Gastroesophageal sphincter (tissue), 4 donors: ENCODE measurements around the gene FAM131C. TPM values are rescaled to one million over a fixed set of nuclear protein-coding genes. Genes with fewer than 3 reads are reported as not detected.
"Not testable (repeated sequence)": the region's sequence is repeated elsewhere in the genome, so short reads cannot be mapped to it uniquely, and the experiment has no call there.

Source experiments
- ATAC-seq: fragments of 150-250 bp; one replicate; pipeline ENCODE4 v1.9.1; 2016; ENCODE audit warnings: mild to moderate bottlenecking, moderate library complexity
- H3K27ac ChIP-seq, 4 donors: fragments of 200-600 bp; sonication (generic) in 3 of 4; 1 replicate in 3 of 4; 2 replicates in 1 of 4; pipeline ENCODE4 v1.5.1; 2016 to 2019
- H3K27me3 ChIP-seq: fragments of 200-600 bp; sonication (generic); one replicate; pipeline ENCODE4 v1.5.1; 2019
- H3K36me3 ChIP-seq, 2 donors: fragments of 200-600 bp; sonication (generic); one replicate each; pipeline ENCODE4 v1.5.1; 2019; ENCODE audit warnings: control low read depth in 1 of 2
- H3K4me1 ChIP-seq, 3 donors: fragments of 200-600 bp; sonication (generic); 1 replicate in 2 of 3; 2 replicates in 1 of 3; pipeline ENCODE4 v1.5.1; 2016 to 2019; ENCODE audit warnings: control low read depth in 2 of 3
- H3K4me3 ChIP-seq, 2 donors: fragments of 200-600 bp; sonication (generic); one replicate each; pipeline ENCODE4 v1.5.1; 2019; ENCODE audit warnings: mild to moderate bottlenecking in 1 of 2, moderate library complexity in 1 of 2
- H3K9me3 ChIP-seq, 3 donors: fragments of 200-600 bp; sonication (generic); one replicate each; pipeline ENCODE4 v1.5.1; 2017 to 2019; ENCODE audit warnings: control low read depth in 2 of 3
- EP300 ChIP-seq: sonication (generic); formaldehyde crosslinking; IDR thresholded peaks from one replicate; pipeline ENCODE4 v1.6.1; 2017; ENCODE audit warnings: antibody characterized with exemption, mild to moderate bottlenecking
- POLR2A ChIP-seq, 2 donors: fragments of 450-650 bp; IDR thresholded peaks; one replicate each; pipeline ENCODE4 v1.6.1; 2017; ENCODE audit warnings: antibody characterized with exemption in 2 of 2, mild to moderate bottlenecking in 2 of 2, moderate library complexity in 1 of 2
- POLR2AphosphoS5 ChIP-seq: sonication (generic); formaldehyde crosslinking; IDR thresholded peaks from one replicate; pipeline ENCODE4 v1.6.1; 2017; ENCODE audit warnings: antibody characterized with exemption
- WGBS, 2 donors: methylation state at CpG; one replicate each; pipeline ENCODE4 v1.1.5; 2018; ENCODE audit warnings: low coverage in 1 of 2; 5-methylcytosine and 5-hydroxymethylcytosine counted together
- total RNA-seq, 4 donors: library from RNA; depleted of rRNA; stranded (reverse); fragments of >200 nt; gene quantifications; one replicate each; pipeline ENCODE4 v1.1.0, GENCODE V29; 2016
- TF ChIP-seq, protein P1 (sequence below), 4 experiments: fragments of 200-600 bp in 2 of 4; fragments of 450-650 bp in 2 of 4; sonication (generic) in 1 of 4; IDR thresholded peaks; one replicate each; pipeline ENCODE4 v1.5.1; 2017 to 2019; ENCODE audit warnings: antibody characterized with exemption in 4 of 4, mild to moderate bottlenecking in 2 of 4, moderate library complexity in 2 of 4

The FAM131C gene
- total RNA-seq, 4 donors from 2014 or later, result not detected

- H3K27ac ChIP-seq, result no peak overlapping the region
- H3K27me3 ChIP-seq, result no peaks in the 10 kb centered on the region
- no peak for ATAC-seq
- TF ChIP-seq POLR2AphosphoS5 (no peak), EP300 (no peak), POLR2A (IDR thresholded peaks at IDR 0.05) (no peak)
- TF ChIP-seq, protein P1, sequence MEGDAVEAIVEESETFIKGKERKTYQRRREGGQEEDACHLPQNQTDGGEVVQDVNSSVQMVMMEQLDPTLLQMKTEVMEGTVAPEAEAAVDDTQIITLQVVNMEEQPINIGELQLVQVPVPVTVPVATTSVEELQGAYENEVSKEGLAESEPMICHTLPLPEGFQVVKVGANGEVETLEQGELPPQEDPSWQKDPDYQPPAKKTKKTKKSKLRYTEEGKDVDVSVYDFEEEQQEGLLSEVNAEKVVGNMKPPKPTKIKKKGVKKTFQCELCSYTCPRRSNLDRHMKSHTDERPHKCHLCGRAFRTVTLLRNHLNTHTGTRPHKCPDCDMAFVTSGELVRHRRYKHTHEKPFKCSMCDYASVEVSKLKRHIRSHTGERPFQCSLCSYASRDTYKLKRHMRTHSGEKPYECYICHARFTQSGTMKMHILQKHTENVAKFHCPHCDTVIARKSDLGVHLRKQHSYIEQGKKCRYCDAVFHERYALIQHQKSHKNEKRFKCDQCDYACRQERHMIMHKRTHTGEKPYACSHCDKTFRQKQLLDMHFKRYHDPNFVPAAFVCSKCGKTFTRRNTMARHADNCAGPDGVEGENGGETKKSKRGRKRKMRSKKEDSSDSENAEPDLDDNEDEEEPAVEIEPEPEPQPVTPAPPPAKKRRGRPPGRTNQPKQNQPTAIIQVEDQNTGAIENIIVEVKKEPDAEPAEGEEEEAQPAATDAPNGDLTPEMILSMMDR (IDR thresholded peaks at IDR 0.05), result no peak
- no peaks in the 10 kb centered on the region for H3K36me3 ChIP-seq
- H3K9me3 ChIP-seq, result no peaks in the 10 kb centered on the region
- no CpG with 5 or more reads among the region's 4 CpGs for WGBS, 2 donors
- no peaks in the 10 kb centered on the region for H3K4me1 ChIP-seq
- H3K4me3 ChIP-seq, result no peak overlapping the region
Measured at GRCh38 chr1:16038620-16038912, 34.9 kb downstream of the FAM131C start.

DNA sequence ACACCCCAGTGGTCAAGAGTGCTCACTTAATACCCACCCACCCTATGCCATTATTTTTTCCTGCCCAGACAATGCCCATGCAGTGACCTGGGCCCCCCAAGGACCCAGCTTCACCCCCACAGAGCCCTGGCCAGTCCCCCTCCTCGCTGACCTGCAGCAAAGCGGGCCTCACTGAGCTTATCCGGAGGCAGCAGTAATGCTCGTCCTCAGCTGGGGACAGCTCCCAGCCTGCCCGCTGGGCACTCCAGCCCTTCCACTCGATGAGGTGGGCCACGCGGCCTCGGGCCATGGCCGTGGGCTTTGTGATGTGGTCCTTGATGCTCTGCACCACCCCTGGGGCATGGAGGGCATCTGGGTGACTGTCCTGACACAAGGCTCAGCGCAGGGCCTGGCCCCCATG is 37.0 kb downstream of the FAM131C start:
- not testable (repeated sequence) for ATAC-seq, H3K27ac ChIP-seq, H3K36me3 ChIP-seq, H3K27me3 ChIP-seq, H3K9me3 ChIP-seq, H3K4me3 ChIP-seq
- peaks cover 0 to 15% (median 6%) of the 10 kb centered on the region in 3 donors for H3K4me1 ChIP-seq
- 100% methylated on average over 2 of the region's 11 CpGs; no CpG with 5 or more reads in 1 of the 2 donors for WGBS, 2 donors

DNA sequence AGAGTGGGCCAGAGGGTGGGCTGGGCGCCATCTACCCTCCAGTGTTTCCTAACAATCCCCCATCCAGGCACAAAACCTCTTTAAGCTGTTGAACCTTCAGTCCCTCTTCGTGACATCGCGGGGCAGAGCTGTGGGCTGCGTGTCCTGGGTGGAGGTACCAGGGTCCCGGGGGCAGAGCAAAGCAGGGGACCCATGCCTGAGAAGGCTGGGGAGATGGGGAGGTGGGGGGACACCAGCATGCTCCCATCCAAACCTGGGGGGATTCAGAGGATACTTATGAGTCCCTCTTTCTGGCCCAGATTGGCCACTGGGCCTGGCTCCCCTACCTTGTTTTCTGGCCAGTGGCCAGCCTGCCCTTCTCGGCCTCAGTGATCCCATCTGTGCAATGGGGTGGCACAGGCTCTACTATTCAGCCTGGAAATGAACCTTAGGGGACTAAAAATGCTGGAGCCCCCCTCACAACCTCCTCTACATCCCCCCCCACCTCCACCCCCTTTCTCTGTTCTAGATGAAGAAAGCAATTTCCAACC is 40.3 kb downstream of the FAM131C start:
- H3K36me3 ChIP-seq, H3K27me3 ChIP-seq, H3K27ac ChIP-seq, ATAC-seq, H3K4me3 ChIP-seq, H3K9me3 ChIP-seq: not testable (repeated sequence)
- 14% methylated on average over 1 of the region's 7 CpGs; no CpG with 5 or more reads in 1 of the 2 donors for WGBS, 2 donors
- peaks cover 0 to 15% (median 6%) of the 10 kb centered on the region in 3 donors for H3K4me1 ChIP-seq

DNA sequence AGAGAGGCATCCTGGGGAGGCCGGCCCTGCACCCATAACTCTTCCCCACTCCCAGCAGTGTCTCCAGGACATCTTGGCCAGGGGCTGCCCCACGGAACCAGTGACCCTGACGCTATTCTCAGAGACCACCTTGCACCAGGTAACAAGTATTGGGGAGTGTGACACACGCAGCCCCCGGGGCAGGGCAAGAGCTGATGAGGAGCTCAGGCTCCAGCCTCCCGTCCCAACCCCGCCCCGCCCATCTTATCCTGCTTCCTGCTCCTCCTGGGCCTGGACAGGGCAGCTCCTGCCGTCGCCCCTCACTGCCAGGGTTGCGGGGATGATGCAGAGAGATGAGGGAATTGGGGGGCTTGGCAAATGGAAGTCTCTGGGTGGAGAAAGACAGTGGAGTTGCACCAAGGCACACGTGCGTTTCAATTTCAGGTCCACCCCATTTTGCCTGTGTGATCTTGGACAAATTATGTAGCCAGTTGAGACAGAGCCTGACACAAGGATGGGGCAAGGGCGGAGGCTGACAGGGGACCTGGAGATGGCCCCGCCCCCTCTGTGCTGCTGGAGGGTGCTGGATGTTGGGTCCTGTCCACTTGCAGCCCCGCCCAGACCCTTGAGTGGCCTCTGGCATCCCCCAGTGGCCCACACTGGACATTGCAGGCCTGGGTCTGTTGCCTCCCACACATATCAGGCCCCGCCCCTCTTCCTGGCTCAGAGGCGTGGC is 40.9 kb downstream of the FAM131C start:
- no peak overlapping the region for H3K27ac ChIP-seq
- H3K4me1 ChIP-seq, result peaks cover 0 to 15% (median 6%) of the 10 kb centered on the region in 3 donors
- no peaks in the 10 kb centered on the region for H3K36me3 ChIP-seq
- WGBS, 2 donors, result 0 to 50% methylated on average over 1 to 7 of the region's 18 CpGs
- H3K4me3 ChIP-seq, result no peak overlapping the region
- peak; percentile 94 for ATAC-seq
- no peaks in the 10 kb centered on the region for H3K27me3 ChIP-seq
- TF ChIP-seq, protein P1 (IDR thresholded peaks at IDR 0.05), result peak in 3 of 4 experiments; percentile 98 to 100 (median 100)
- TF ChIP-seq POLR2AphosphoS5, result no peak
- no peak for TF ChIP-seq POLR2A (IDR thresholded peaks at IDR 0.05)
- no peaks in the 10 kb centered on the region for H3K9me3 ChIP-seq

DNA sequence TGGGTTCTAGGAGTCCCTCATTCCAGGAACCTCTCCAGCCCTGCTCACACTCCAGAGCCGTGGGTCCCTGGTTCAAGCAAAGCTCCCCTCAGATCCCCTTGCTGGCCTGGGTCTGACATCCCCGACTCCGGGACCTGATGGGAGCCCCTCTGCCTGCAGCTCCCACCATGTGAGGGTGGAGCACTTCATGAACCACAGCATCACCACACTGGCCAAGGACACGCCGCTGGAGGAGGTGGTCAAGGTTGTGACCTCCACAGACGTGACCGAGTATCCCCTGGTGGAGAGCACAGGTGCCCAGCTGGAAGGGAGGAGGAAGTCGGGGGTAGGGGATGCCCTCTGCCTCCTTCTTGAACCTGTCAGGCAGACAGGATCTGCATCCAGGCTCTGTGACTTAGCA is 41.9 kb downstream of the FAM131C start:
- no peaks in the 10 kb centered on the region for H3K36me3 ChIP-seq
- peaks cover 0 to 25% (median 15%) of the 10 kb centered on the region in 3 donors for H3K4me1 ChIP-seq
- WGBS, 2 donors, result 92% methylated on average over 4 of the region's 8 CpGs; no CpG with 5 or more reads in 1 of the 2 donors
- no peaks in the 10 kb centered on the region for H3K9me3 ChIP-seq
- H3K27ac ChIP-seq, result no peak overlapping the region
- no peak overlapping the region for H3K4me3 ChIP-seq
- TF ChIP-seq POLR2A (IDR thresholded peaks at IDR 0.05) (no peak), EP300 (no peak), POLR2AphosphoS5 (no peak)
- TF ChIP-seq, protein P1 (IDR thresholded peaks at IDR 0.05), result no peak
- ATAC-seq, result no peak
- no peaks in the 10 kb centered on the region for H3K27me3 ChIP-seq

DNA sequence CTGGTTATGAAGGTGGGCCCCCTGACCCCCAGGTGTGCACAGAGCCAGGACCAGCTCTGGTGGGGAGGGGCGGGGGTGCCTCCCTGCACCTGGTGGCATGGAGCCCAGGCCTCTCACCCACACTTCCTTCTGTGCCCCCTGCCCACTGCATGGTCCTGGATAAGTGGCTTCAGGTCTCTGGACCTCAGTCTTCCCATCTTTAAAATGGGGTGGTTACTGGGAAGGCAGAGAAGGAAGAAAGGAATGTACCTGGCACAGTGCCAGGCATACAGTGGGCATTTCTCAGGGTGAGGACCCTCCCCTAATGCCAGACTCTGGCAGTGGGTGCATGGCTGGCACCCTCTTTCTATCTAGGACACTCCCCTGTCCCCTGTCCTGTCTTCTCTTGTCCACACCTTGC is 44.2 kb downstream of the FAM131C start:
- Histone ChIP-seq H3K36me3 (no peaks in the 10 kb centered on the region), H3K4me3 (no peak overlapping the region), H3K27ac (no peak overlapping the region), H3K27me3 (no peaks in the 10 kb centered on the region), H3K9me3 (no peaks in the 10 kb centered on the region), H3K4me1 (peaks cover 0 to 30% (median 15%) of the 10 kb centered on the region in 3 donors)
- no peak for ATAC-seq
- TF ChIP-seq, protein P1 (IDR thresholded peaks at IDR 0.05), result no peak
- no peak for TF ChIP-seq POLR2A (IDR thresholded peaks at IDR 0.05)
- TF ChIP-seq EP300, result no peak
- no peak for TF ChIP-seq POLR2AphosphoS5
- WGBS, 2 donors, result no CpG with 5 or more reads among the region's 1 CpG

- H3K36me3 ChIP-seq, H3K9me3 ChIP-seq, H3K27me3 ChIP-seq, ATAC-seq, H3K4me3 ChIP-seq, H3K27ac ChIP-seq: not testable (repeated sequence)
- no CpG with 5 or more reads among the region's 13 CpGs for WGBS, 2 donors
- H3K4me1 ChIP-seq, result peaks cover 0 to 30% (median 15%) of the 10 kb centered on the region in 3 donors
Measured at GRCh38 chr1:16029003-16029268, 44.5 kb downstream of the FAM131C start.
